ENCODE results near the gene SUMO2.

Gene SUMO2

GRCh38 chr17:75152922-75153779 is 29.6 kb downstream of the SUMO2 start:
- Histone ChIP-seq H3K4me3 (ENCODE audit: low read length in 2 of 2) (peak overlapping the region; percentile 90 to 92), H3K9me3 (replicated peaks in 1 of 2; ENCODE audit: control insufficient read depth in 2 of 2, insufficient read depth in 1 of 2, low read depth in 1 of 2, low read length in 2 of 2) (no peaks in the 10 kb centered on the region), H3K23ac (ENCODE audit: low read depth, low read length, poor library complexity) (peak overlapping the region; percentile 100), H3K27ac (replicated peaks; ENCODE audit: low read length) (no peak overlapping the region), H3K4me2 (ENCODE audit: insufficient read depth, low read length, poor library complexity, severe bottlenecking) (peak overlapping the region; percentile 63), H4K91ac (ENCODE audit: low read depth, low read length, poor library complexity) (no peak overlapping the region), H3K4ac (ENCODE audit: low read length) (no peak overlapping the region), H2AFZ (ENCODE audit: low read length) (peak overlapping the region; percentile 48), H3K79me1 (ENCODE audit: low read depth, low read length) (peaks cover 6% of the 10 kb centered on the region), H2BK15ac (ENCODE audit: low read length) (no peak overlapping the region), H3K4me1 (ENCODE audit: control insufficient read depth in 2 of 2, insufficient read depth in 1 of 2, low read depth in 1 of 2, low read length in 2 of 2) (peaks cover 3 to 9% of the 10 kb centered on the region in 2 donors), H3K18ac (ENCODE audit: low read length) (peak overlapping the region; percentile 98), H2BK12ac (ENCODE audit: low read length) (no peak overlapping the region), H2AK5ac (ENCODE audit: low read depth, low read length) (peak overlapping the region; percentile 100), H3K14ac (ENCODE audit: low read length) (no peak overlapping the region), H3K36me3 (replicated peaks in 1 of 2; ENCODE audit: control insufficient read depth in 2 of 2, insufficient read depth in 2 of 2, low read length in 2 of 2) (peaks cover 5 to 35% of the 10 kb centered on the region in 2 donors), H2BK5ac (ENCODE audit: low read length) (peak overlapping the region; percentile 93), H2BK120ac (ENCODE audit: low read depth, low read length) (no peak overlapping the region), H3K9ac (ENCODE audit: low read depth, low read length, poor library complexity) (peak overlapping the region; percentile 95), H4K8ac (ENCODE audit: low read depth, low read length) (no peak overlapping the region), H3K27me3 (ENCODE audit: control insufficient read depth in 3 of 3, insufficient read depth in 3 of 3, low read depth in 1 of 3, low read length in 3 of 3) (no peaks in the 10 kb centered on the region)
- WGBS, 2 donors (ENCODE audit: extremely low coverage in 2 of 2, insufficient read length in 2 of 2, insufficient replicate concordance in 1 of 2): no CpG with 5 or more reads among the region's 28 CpGs
- DNase-seq (ENCODE audit: low spot score): no peak

- Histone ChIP-seq H3K27me3 (ENCODE audit: control insufficient read depth in 3 of 3, insufficient read depth in 3 of 3, low read depth in 1 of 3, low read length in 3 of 3) (no peaks in the 10 kb centered on the region), H3K4me2 (ENCODE audit: insufficient read depth, low read length, poor library complexity, severe bottlenecking) (peak overlapping the region; percentile 63), H2BK15ac (ENCODE audit: low read length) (no peak overlapping the region), H3K23ac (ENCODE audit: low read depth, low read length, poor library complexity) (no peak overlapping the region), H2BK5ac (ENCODE audit: low read length) (no peak overlapping the region), H2BK120ac (ENCODE audit: low read depth, low read length) (no peak overlapping the region), H3K27ac (replicated peaks; ENCODE audit: low read length) (no peak overlapping the region), H3K79me1 (ENCODE audit: low read depth, low read length) (peaks cover 6% of the 10 kb centered on the region), H4K91ac (ENCODE audit: low read depth, low read length, poor library complexity) (no peak overlapping the region), H3K4me3 (ENCODE audit: low read length in 2 of 2) (peak overlapping the region; percentile 90 to 92), H3K4me1 (ENCODE audit: control insufficient read depth in 2 of 2, insufficient read depth in 1 of 2, low read depth in 1 of 2, low read length in 2 of 2) (peaks cover 3 to 9% of the 10 kb centered on the region in 2 donors), H4K8ac (ENCODE audit: low read depth, low read length) (no peak overlapping the region), H2AK5ac (ENCODE audit: low read depth, low read length) (no peak overlapping the region), H3K18ac (ENCODE audit: low read length) (no peak overlapping the region), H2AFZ (ENCODE audit: low read length) (no peak overlapping the region), H3K36me3 (replicated peaks in 1 of 2; ENCODE audit: control insufficient read depth in 2 of 2, insufficient read depth in 2 of 2, low read length in 2 of 2) (peaks cover 8 to 39% of the 10 kb centered on the region in 2 donors), H3K9me3 (replicated peaks in 1 of 2; ENCODE audit: control insufficient read depth in 2 of 2, insufficient read depth in 1 of 2, low read depth in 1 of 2, low read length in 2 of 2) (no peaks in the 10 kb centered on the region), H2BK12ac (ENCODE audit: low read length) (no peak overlapping the region), H3K14ac (ENCODE audit: low read length) (no peak overlapping the region), H3K9ac (ENCODE audit: low read depth, low read length, poor library complexity) (no peak overlapping the region), H3K4ac (ENCODE audit: low read length) (no peak overlapping the region)
- WGBS, 2 donors (ENCODE audit: extremely low coverage in 2 of 2, insufficient read length in 2 of 2, insufficient replicate concordance in 1 of 2): no CpG with 5 or more reads among the region's 6 CpGs
- no peak for DNase-seq (ENCODE audit: low spot score)
These were observed 30.2 kb downstream of the SUMO2 start for GRCh38 chr17:75152523-75152921.

- H3K23ac ChIP-seq (ENCODE audit: low read depth, low read length, poor library complexity): no peak overlapping the region
- peaks cover 3 to 9% of the 10 kb centered on the region in 2 donors for H3K4me1 ChIP-seq (ENCODE audit: control insufficient read depth in 2 of 2, insufficient read depth in 1 of 2, low read depth in 1 of 2, low read length in 2 of 2)
- H3K9me3 ChIP-seq (replicated peaks in 1 of 2; ENCODE audit: control insufficient read depth in 2 of 2, insufficient read depth in 1 of 2, low read depth in 1 of 2, low read length in 2 of 2): no peaks in the 10 kb centered on the region
- H3K27ac ChIP-seq (replicated peaks; ENCODE audit: low read length): no peak overlapping the region
- WGBS, 2 donors (ENCODE audit: extremely low coverage in 2 of 2, insufficient read length in 2 of 2, insufficient replicate concordance in 1 of 2): no CpG with 5 or more reads among the region's 6 CpGs
- H3K18ac ChIP-seq (ENCODE audit: low read length): no peak overlapping the region
- H3K36me3 ChIP-seq (replicated peaks in 1 of 2; ENCODE audit: control insufficient read depth in 2 of 2, insufficient read depth in 2 of 2, low read length in 2 of 2): peaks cover 14 to 39% of the 10 kb centered on the region in 2 donors
- no peak overlapping the region for H2BK12ac ChIP-seq (ENCODE audit: low read length)
- no peak overlapping the region for H3K9ac ChIP-seq (ENCODE audit: low read depth, low read length, poor library complexity)
- no peak overlapping the region for H2AFZ ChIP-seq (ENCODE audit: low read length)
- H3K14ac ChIP-seq (ENCODE audit: low read length): no peak overlapping the region
- H3K4me2 ChIP-seq (ENCODE audit: insufficient read depth, low read length, poor library complexity, severe bottlenecking): no peak overlapping the region
- no peak for DNase-seq (ENCODE audit: low spot score)
- no peak overlapping the region for H2BK15ac ChIP-seq (ENCODE audit: low read length)
- H3K4ac ChIP-seq (ENCODE audit: low read length): no peak overlapping the region
- H3K4me3 ChIP-seq (ENCODE audit: low read length in 2 of 2): peak overlapping the region in 1 of 2 donors; percentile 90
- no peak overlapping the region for H2BK5ac ChIP-seq (ENCODE audit: low read length)
- H4K91ac ChIP-seq (ENCODE audit: low read depth, low read length, poor library complexity): no peak overlapping the region
- H3K79me1 ChIP-seq (ENCODE audit: low read depth, low read length): peaks cover 7% of the 10 kb centered on the region
- H2AK5ac ChIP-seq (ENCODE audit: low read depth, low read length): no peak overlapping the region
- no peak overlapping the region for H4K8ac ChIP-seq (ENCODE audit: low read depth, low read length)
- no peak overlapping the region for H2BK120ac ChIP-seq (ENCODE audit: low read depth, low read length)
- H3K27me3 ChIP-seq (ENCODE audit: control insufficient read depth in 3 of 3, insufficient read depth in 3 of 3, low read depth in 1 of 3, low read length in 3 of 3): no peaks in the 10 kb centered on the region
These were observed 30.8 kb downstream of the SUMO2 start for GRCh38 chr17:75151930-75152329.

- no peak for DNase-seq (ENCODE audit: low spot score)
- peaks cover 3% of the 10 kb centered on the region for H3K79me1 ChIP-seq (ENCODE audit: low read depth, low read length)
- no peak overlapping the region for H2AK5ac ChIP-seq (ENCODE audit: low read depth, low read length)
- H3K9me3 ChIP-seq (replicated peaks in 1 of 2; ENCODE audit: control insufficient read depth in 2 of 2, insufficient read depth in 1 of 2, low read depth in 1 of 2, low read length in 2 of 2): no peaks in the 10 kb centered on the region
- no peak overlapping the region for H3K27ac ChIP-seq (replicated peaks; ENCODE audit: low read length)
- no peak overlapping the region for H3K4ac ChIP-seq (ENCODE audit: low read length)
- H4K91ac ChIP-seq (ENCODE audit: low read depth, low read length, poor library complexity): no peak overlapping the region
- H3K18ac ChIP-seq (ENCODE audit: low read length): no peak overlapping the region
- H3K14ac ChIP-seq (ENCODE audit: low read length): no peak overlapping the region
- no peak overlapping the region for H2BK12ac ChIP-seq (ENCODE audit: low read length)
- H3K4me3 ChIP-seq (ENCODE audit: low read length in 2 of 2): no peak overlapping the region
- H2AFZ ChIP-seq (ENCODE audit: low read length): no peak overlapping the region
- no peak overlapping the region for H2BK15ac ChIP-seq (ENCODE audit: low read length)
- H3K4me2 ChIP-seq (ENCODE audit: insufficient read depth, low read length, poor library complexity, severe bottlenecking): no peak overlapping the region
- H2BK120ac ChIP-seq (ENCODE audit: low read depth, low read length): no peak overlapping the region
- no peak overlapping the region for H4K8ac ChIP-seq (ENCODE audit: low read depth, low read length)
- H2BK5ac ChIP-seq (ENCODE audit: low read length): no peak overlapping the region
- no CpG with 5 or more reads among the region's 6 CpGs for WGBS, 2 donors (ENCODE audit: extremely low coverage in 2 of 2, insufficient read length in 2 of 2, insufficient replicate concordance in 1 of 2)
- peaks cover 0 to 2% of the 10 kb centered on the region in 2 donors for H3K4me1 ChIP-seq (ENCODE audit: control insufficient read depth in 2 of 2, insufficient read depth in 1 of 2, low read depth in 1 of 2, low read length in 2 of 2)
- no peaks in the 10 kb centered on the region for H3K27me3 ChIP-seq (ENCODE audit: control insufficient read depth in 3 of 3, insufficient read depth in 3 of 3, low read depth in 1 of 3, low read length in 3 of 3)
- no peak overlapping the region for H3K23ac ChIP-seq (ENCODE audit: low read depth, low read length, poor library complexity)
- H3K36me3 ChIP-seq (replicated peaks in 1 of 2; ENCODE audit: control insufficient read depth in 2 of 2, insufficient read depth in 2 of 2, low read length in 2 of 2): peaks cover 45 to 77% of the 10 kb centered on the region in 2 donors
- H3K9ac ChIP-seq (ENCODE audit: low read depth, low read length, poor library complexity): no peak overlapping the region
These were observed 34.7 kb downstream of the SUMO2 start for GRCh38 chr17:75147878-75148546.
